ENCODE measurements around the gene TNFAIP3. TPM values are rescaled to one million over a fixed set of nuclear protein-coding genes. Genes with fewer than 3 reads are reported as not detected.

The TNFAIP3 gene
- total and polyA plus RNA-seq, 2 of the 4 experiments (the other 2 are of a cell fraction), result 5.0 to 14.2 TPM

DNA sequence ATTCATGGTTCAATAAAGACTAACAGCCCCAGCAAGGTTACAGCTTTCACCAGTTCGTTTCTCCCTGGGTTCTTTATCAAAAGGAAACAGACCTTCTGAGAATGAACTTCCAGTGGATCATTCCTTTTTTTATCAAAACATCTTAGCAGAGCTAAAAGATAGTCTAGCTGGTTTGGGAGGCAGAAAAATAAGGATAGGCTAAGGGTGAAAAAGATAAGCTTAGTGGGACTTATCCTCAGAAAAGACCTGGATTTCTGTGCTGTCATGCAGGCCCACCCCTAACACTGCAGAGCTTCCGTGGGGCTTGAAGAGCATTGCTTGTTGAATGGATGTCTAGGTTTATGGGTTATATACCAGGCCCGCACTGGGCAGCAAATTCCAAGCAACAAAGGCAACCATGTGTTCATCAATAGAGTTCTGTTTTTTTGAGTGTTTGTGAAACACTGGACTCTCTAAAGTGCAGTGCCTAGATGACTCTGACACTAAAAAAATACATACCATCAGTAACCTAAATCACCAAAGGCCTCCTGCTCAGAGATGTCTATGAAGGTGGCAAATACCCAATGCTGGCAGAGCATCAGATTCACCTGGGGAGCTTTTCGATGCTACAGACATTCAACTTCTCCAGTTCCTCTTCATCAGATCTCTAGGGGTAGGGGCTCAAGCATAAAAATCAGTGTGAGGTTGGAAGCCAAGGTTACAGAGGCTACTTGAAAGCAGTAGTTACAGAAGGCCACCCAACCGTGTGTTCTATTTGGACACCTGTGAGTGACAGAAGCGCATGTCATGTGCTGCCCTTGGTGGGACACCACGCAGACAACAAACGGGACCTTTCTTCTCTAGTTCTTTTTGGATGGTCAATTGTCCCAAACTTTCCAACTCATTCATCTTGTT, 53.0 kb downstream of the TNFAIP3 start (continued):
- TF ChIP-seq SMC3 (IDR thresholded peaks at IDR 0.05; ENCODE audit: low read depth, low read length), result no peak
- TF ChIP-seq POLR2A (IDR thresholded peaks at IDR 0.05; ENCODE audit: low read depth, low read length), result no peak

DNA sequence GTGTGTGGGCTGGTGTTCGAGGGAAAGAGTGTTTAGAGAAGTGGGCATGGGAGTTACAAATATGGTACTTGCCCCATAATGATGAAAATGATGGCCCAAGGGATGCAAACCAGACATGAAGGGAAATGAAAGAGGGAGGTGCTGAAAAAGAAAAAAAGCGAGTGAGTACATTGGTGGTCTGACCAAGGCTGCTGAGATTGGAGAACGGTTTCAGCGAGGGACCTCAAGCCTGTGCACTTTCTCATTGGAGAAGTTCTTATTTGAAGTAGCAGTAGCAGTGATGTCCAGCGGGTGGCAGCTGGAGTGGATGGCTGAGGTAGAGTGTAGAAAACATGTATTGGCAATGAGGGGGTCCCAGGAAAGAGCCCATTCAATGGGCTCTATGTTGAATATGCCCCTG, 54.8 kb downstream of the TNFAIP3 start:
- no peak overlapping the region for H3K27ac ChIP-seq (ENCODE audit: insufficient read depth, low read length)
- H3K4me3 ChIP-seq (ENCODE audit: insufficient read depth, low read depth, low read length), result no peak overlapping the region
- no peaks in the 10 kb centered on the region for H3K36me3 ChIP-seq (ENCODE audit: control insufficient read depth, insufficient read depth, low read length)
- H3K4ac ChIP-seq (ENCODE audit: low read depth, low read length), result no peak overlapping the region
- no peak overlapping the region for H2BK120ac ChIP-seq (ENCODE audit: low read depth, low read length)
- no peak for DNase-seq
- H3K18ac ChIP-seq (ENCODE audit: low read depth, low read length), result no peak overlapping the region
- H3K9me3 ChIP-seq (ENCODE audit: control insufficient read depth, insufficient read depth, low read length), result no peaks in the 10 kb centered on the region
- CTCF ChIA-PET, result no interaction called here
- in situ Hi-C loops (cut with MboI; ENCODE audit: low sequenced_read_pairs) (no loop called here), intact Hi-C loops (cut with micrococcal nuclease) (no loop called here), dilution Hi-C loops (cut with HindIII; ENCODE audit: low sequenced_read_pairs, unreplicated experiment) (no loop called here)
- no peaks in the 10 kb centered on the region for H3K9me1 ChIP-seq (ENCODE audit: insufficient read depth, low read length)
- H2AFZ ChIP-seq (replicated peaks; ENCODE audit: low read length, poor library complexity), result no peak overlapping the region
- H3K9ac ChIP-seq (ENCODE audit: low read depth, low read length), result no peak overlapping the region
- no peak overlapping the region for H2BK5ac ChIP-seq (ENCODE audit: low read depth, low read length, poor library complexity, severe bottlenecking)
- TF ChIP-seq, protein P1, sequence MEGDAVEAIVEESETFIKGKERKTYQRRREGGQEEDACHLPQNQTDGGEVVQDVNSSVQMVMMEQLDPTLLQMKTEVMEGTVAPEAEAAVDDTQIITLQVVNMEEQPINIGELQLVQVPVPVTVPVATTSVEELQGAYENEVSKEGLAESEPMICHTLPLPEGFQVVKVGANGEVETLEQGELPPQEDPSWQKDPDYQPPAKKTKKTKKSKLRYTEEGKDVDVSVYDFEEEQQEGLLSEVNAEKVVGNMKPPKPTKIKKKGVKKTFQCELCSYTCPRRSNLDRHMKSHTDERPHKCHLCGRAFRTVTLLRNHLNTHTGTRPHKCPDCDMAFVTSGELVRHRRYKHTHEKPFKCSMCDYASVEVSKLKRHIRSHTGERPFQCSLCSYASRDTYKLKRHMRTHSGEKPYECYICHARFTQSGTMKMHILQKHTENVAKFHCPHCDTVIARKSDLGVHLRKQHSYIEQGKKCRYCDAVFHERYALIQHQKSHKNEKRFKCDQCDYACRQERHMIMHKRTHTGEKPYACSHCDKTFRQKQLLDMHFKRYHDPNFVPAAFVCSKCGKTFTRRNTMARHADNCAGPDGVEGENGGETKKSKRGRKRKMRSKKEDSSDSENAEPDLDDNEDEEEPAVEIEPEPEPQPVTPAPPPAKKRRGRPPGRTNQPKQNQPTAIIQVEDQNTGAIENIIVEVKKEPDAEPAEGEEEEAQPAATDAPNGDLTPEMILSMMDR (conservative IDR thresholded peaks at IDR 0.05; ENCODE audit: low read depth, low read length), result no peak
- no peak for TF ChIP-seq RAD21 (IDR thresholded peaks at IDR 0.05; ENCODE audit: low read length)
- H4K8ac ChIP-seq (ENCODE audit: low read depth in 2 of 2, low read length in 2 of 2), result no peak overlapping the region
- H3K4me2 ChIP-seq (ENCODE audit: low read depth, low read length), result no peak overlapping the region
- H2BK15ac ChIP-seq (ENCODE audit: low read depth, low read length), result no peak overlapping the region
- no peak for ATAC-seq (ENCODE audit: low read depth)
- no peak overlapping the region for H2AK9ac ChIP-seq (replicated peaks; ENCODE audit: low read depth, low read length, poor library complexity)
- H4K5ac ChIP-seq (ENCODE audit: low read depth, low read length), result no peak overlapping the region
- no peak overlapping the region for H2BK20ac ChIP-seq (ENCODE audit: low read depth, low read length)
- WGBS, 2 experiments (ENCODE audit: extremely low coverage in 2 of 2, insufficient read length in 1 of 2), result 95% methylated on average over 4 of the region's 5 CpGs; no CpG with 5 or more reads in 1 of the 2 experiments
- H2AK5ac ChIP-seq (ENCODE audit: low read depth, low read length), result no peak overlapping the region
- H3K79me1 ChIP-seq (ENCODE audit: low read depth in 1 of 2, low read length in 2 of 2), result no peaks in the 10 kb centered on the region
- H3K56ac ChIP-seq (ENCODE audit: extremely low read depth, insufficient read depth, low read length), result no peak overlapping the region
- H4K20me1 ChIP-seq (ENCODE audit: insufficient read depth, low read length), result no peaks in the 10 kb centered on the region
- BruUV-seq (replicated peaks), result no TSS peak
- no peak overlapping the region for H4K91ac ChIP-seq (ENCODE audit: insufficient read depth, low read depth, low read length)
- no peaks in the 10 kb centered on the region for H3K27me3 ChIP-seq (ENCODE audit: control insufficient read depth, insufficient read depth, low read length)
- no peak overlapping the region for H3K23ac ChIP-seq (ENCODE audit: low read depth, low read length)
- no peak overlapping the region for H3K14ac ChIP-seq (replicated peaks; ENCODE audit: low read depth, low read length)
- POLR2A ChIA-PET (ENCODE audit: unreplicated experiment), result no interaction called here
- H3K4me1 ChIP-seq (ENCODE audit: control insufficient read depth, insufficient read depth, low read length), result peaks cover 12% of the 10 kb centered on the region; the same call in 1 of the 2 replicates
